HepG2 (cell line): ENCODE data around the gene GALNTL6. TPM values are rescaled to one million over a fixed set of nuclear protein-coding genes. Genes with fewer than 3 reads are reported as not detected.

Experiments
- ATAC-seq: fragments of 200-7000 bp; cut with Tn5 transposase; 3 replicates; pipeline ENCODE4 v1.9.1; 2020; ENCODE audit warnings: mild to moderate bottlenecking, moderate library complexity
- BruUV-seq: library from RNA; stranded (reverse); fragments of 400-500 nt; replicated peaks from 2 replicates; lab custom pipeline; 2021; lab: Mats Ljungman, UMichigan
- CTCF ChIA-PET: fragments of 300-600 bp; formaldehyde crosslinking; extraction: SDS; loops from one replicate; lab custom pipeline; 2021; ENCODE audit warnings: low total read pairs, inconsistent platforms, low intra/inter-chr PET ratio; lab: Yijun Ruan, JAX
- POLR2A ChIA-PET: fragments of 350-600 bp; sonication (Branson Sonifier 250); formaldehyde crosslinking; loops from one replicate; lab custom pipeline; 2020; ENCODE audit warnings: antibody characterized with exemption, inconsistent platforms; lab: Yijun Ruan, JAX
- DNase-seq: peaks from one replicate; pipeline ENCODE4 v3.0.0-alpha.2; 2015; ENCODE audit warnings: low spot score
- FAIRE-seq: peaks from 3 replicates; lab custom pipeline; 2011; peaks lifted over from hg19 to GRCh38; lab: Jason Lieb, UNC
- H2AFZ ChIP-seq: one replicate; pipeline ENCODE4 v1.6.1; 2011; ENCODE audit warnings: low read length, inconsistent platforms
- H3K27ac ChIP-seq: fragments of 300-600 bp; 3 replicates; pipeline ENCODE4 v1.8.0; 2011; ENCODE audit warnings: mixed run types, mild to moderate bottlenecking, mixed read lengths, low read length, inconsistent platforms; ENCODE audit not compliant: insufficient read depth; ENCODE audit errors: extremely low read length
- H3K27me3 ChIP-seq, 2 experiments: fragments of 200-600 bp in 1 of 2; 2 replicates in 1 of 2; 3 replicates in 1 of 2; pipeline versions ENCODE4 v1.6.0 to v1.8.0; 2011; ENCODE audit warnings: low read length in 2 of 2, mild to moderate bottlenecking in 2 of 2, moderate library complexity in 2 of 2, inconsistent platforms in 1 of 2; ENCODE audit not compliant: insufficient read depth in 2 of 2, control insufficient read depth in 1 of 2
- H3K36me3 ChIP-seq, 2 experiments: fragments of 200-600 bp in 1 of 2; replicated peaks in 1 of 2; 2 replicates in 1 of 2; 3 replicates in 1 of 2; pipeline versions ENCODE4 v1.5.1 to v1.8.0; 2011; ENCODE audit warnings: low read length in 2 of 2, inconsistent platforms in 1 of 2; ENCODE audit not compliant: insufficient read depth in 2 of 2, control insufficient read depth in 1 of 2
- H3K4me1 ChIP-seq: 2 replicates; pipeline ENCODE4 v1.5.1; 2012; ENCODE audit warnings: low read length, inconsistent platforms; ENCODE audit not compliant: insufficient read depth
- H3K4me2 ChIP-seq: 2 replicates; pipeline ENCODE4 v1.6.0; 2011; ENCODE audit warnings: low read depth, low read length, inconsistent platforms
- H3K4me3 ChIP-seq, 3 experiments: fragments of 200-600 bp in 1 of 3; sonication (generic), shearing (Covaris generic) in 1 of 3; replicated peaks in 1 of 3; 2 replicates each; pipeline ENCODE4 v1.5.1; 2011 to 2016; ENCODE audit warnings: low read length in 3 of 3, inconsistent platforms in 2 of 3, low read depth in 2 of 3, mild to moderate bottlenecking in 2 of 3, control low read depth in 1 of 3, mixed read lengths in 1 of 3; ENCODE audit not compliant: insufficient read depth in 1 of 3
- H3K79me2 ChIP-seq: one replicate; pipeline ENCODE4 v1.6.1; 2011; ENCODE audit warnings: low read length, inconsistent platforms; ENCODE audit not compliant: insufficient read depth
- H3K9ac ChIP-seq: 2 replicates; pipeline ENCODE4 v1.6.0; 2011; ENCODE audit warnings: mild to moderate bottlenecking, low read depth, low read length, inconsistent platforms; ENCODE audit not compliant: insufficient read depth
- H3K9me3 ChIP-seq: 2 replicates; pipeline ENCODE4 v1.5.1; 2012; ENCODE audit warnings: mild to moderate bottlenecking, low read length
- H4K20me1 ChIP-seq: 2 replicates; pipeline ENCODE4 v1.6.0; 2011; ENCODE audit warnings: inconsistent platforms, mild to moderate bottlenecking, low read length, moderate library complexity; ENCODE audit not compliant: insufficient read depth
- ARID2 ChIP-seq: sonication (generic); formaldehyde crosslinking; IDR thresholded peaks from 2 replicates; pipeline ENCODE4 v1.8.1; 2022; ENCODE audit warnings: mild to moderate bottlenecking, missing genetic modification reagents, borderline replicate concordance
- CBX2 ChIP-seq, 2 experiments: fragments of 200-600 bp in 1 of 2; sonication (generic); formaldehyde crosslinking in 1 of 2; IDR thresholded peaks; 2 replicates each; pipeline versions ENCODE4 v1.7.0 to v1.8.1; 2018 to 2022; ENCODE audit warnings: low read depth in 2 of 2, low read length in 1 of 2, mild to moderate bottlenecking in 1 of 2, missing genetic modification reagents in 1 of 2
- FIP1L1 ChIP-seq: fragments of 200-400 bp; formaldehyde crosslinking; IDR thresholded peaks from 2 replicates; pipeline ENCODE4 v1.6.1; 2018; ENCODE audit warnings: low read depth, mild to moderate bottlenecking, low read length, moderate library complexity, borderline replicate concordance; ENCODE audit not compliant: insufficient read depth
- KAT7 ChIP-seq: IDR thresholded peaks from 2 replicates; pipeline ENCODE4 v1.6.1; 2018; ENCODE audit warnings: borderline replicate concordance, missing compliant biosample characterization
- NR2F6 ChIP-seq, 2 experiments: IDR thresholded peaks; 2 replicates each; pipeline ENCODE4 v1.6.1; 2016; ENCODE audit warnings: antibody characterized with exemption in 1 of 2, mild to moderate bottlenecking in 1 of 2
- PAF1 ChIP-seq: IDR thresholded peaks from 2 replicates; pipeline ENCODE4 v1.6.1; 2016; ENCODE audit warnings: missing genetic modification reagents, missing compliant biosample characterization
- PCBP2 ChIP-seq: fragments of 200-400 bp; formaldehyde crosslinking; optimal IDR thresholded peaks from 2 replicates; pipeline ENCODE3; 2018; ENCODE audit warnings: low read length, low read depth; ENCODE audit not compliant: poor library complexity, severe bottlenecking
- RFXAP ChIP-seq: sonication (generic); formaldehyde crosslinking; IDR thresholded peaks from 2 replicates; pipeline ENCODE4 v1.4.0; 2020; ENCODE audit warnings: missing genetic modification reagents, borderline replicate concordance
- RORA ChIP-seq: sonication (generic); formaldehyde crosslinking; IDR thresholded peaks from 2 replicates; pipeline ENCODE4 v1.5.0; 2020; ENCODE audit warnings: mild to moderate bottlenecking, missing genetic modification reagents, moderate library complexity
- THYN1 ChIP-seq: sonication (generic); formaldehyde crosslinking; IDR thresholded peaks from 2 replicates; pipeline ENCODE4 v1.8.1; 2023; ENCODE audit warnings: low read depth, mild to moderate bottlenecking, moderate library complexity, missing genetic modification reagents, borderline replicate concordance
- ZFY ChIP-seq: sonication (generic); formaldehyde crosslinking; IDR thresholded peaks from 2 replicates; pipeline ENCODE4 v1.4.0; 2020; ENCODE audit warnings: missing genetic modification reagents
- ZNF530 ChIP-seq: sonication (generic); formaldehyde crosslinking; IDR thresholded peaks from 2 replicates; pipeline ENCODE4 v1.5.0; 2020; ENCODE audit warnings: low read depth, mild to moderate bottlenecking, missing genetic modification reagents
- WGBS: methylation state at CpG from one replicate; pipeline ENCODE4 v1.1.6; 2017; ENCODE audit warnings: low lambda C conversion rate; 5-methylcytosine and 5-hydroxymethylcytosine counted together
- in situ Hi-C: cut with HindIII; loops from 2 replicates; pipeline ENCODE4 v1.10.0; 2017; ENCODE audit warnings: low pct_unique_long_range_greater_than_20kb; ENCODE audit not compliant: extremely low pct_ligation_motif_present
- intact Hi-C: fragments of 100-400 bp; cut with micrococcal nuclease; formaldehyde crosslinking; loops from one replicate; pipeline ENCODE4 v1.10.0; 2022; ENCODE audit not compliant: unreplicated experiment
- polyA plus RNA-seq, 8 experiments: library from polyadenylated mRNA; depleted of rRNA in 3 of 8; stranded (reverse) in 7 of 8; unstranded in 1 of 8; fragments of >200 nt; fragmentation: Illumina TruSeq in 4 of 8; extraction: Trizol in 4 of 8; gene quantifications; 2 replicates each; pipeline versions ENCODE4 v1.2.1 to v1.2.3, GENCODE V29; 2011 to 2016; ENCODE audit warnings: low read depth in 4 of 8, missing spikeins in 1 of 8, mixed read lengths in 1 of 8; ENCODE audit not compliant: insufficient read depth in 1 of 8
- total RNA-seq, 5 experiments: library from RNA; depleted of rRNA; stranded (reverse); fragments of >200 nt; fragmentation: Illumina TruSeq; extraction: Trizol; gene quantifications; 2 replicates each; pipeline ENCODE4 v1.2.3, GENCODE V29; 2016; ENCODE audit warnings: low read depth in 1 of 5
- TF ChIP-seq, protein P1 (sequence below): sonication (generic); formaldehyde crosslinking; IDR thresholded peaks from 2 replicates; pipeline ENCODE4 v1.5.1; 2020; ENCODE audit warnings: mild to moderate bottlenecking, missing genetic modification reagents, borderline replicate concordance
- TF ChIP-seq, protein P2 (sequence below): sonication (generic); formaldehyde crosslinking; IDR thresholded peaks from 2 replicates; pipeline ENCODE4 v1.5.1; 2020; ENCODE audit warnings: mild to moderate bottlenecking, missing genetic modification reagents, borderline replicate concordance
- TF ChIP-seq, protein P3 (sequence below): sonication (generic); formaldehyde crosslinking; IDR thresholded peaks from 2 replicates; pipeline ENCODE4 v1.5.0; 2020; ENCODE audit warnings: missing genetic modification reagents

Gene GALNTL6
- total and polyA plus RNA-seq, 2 of the 13 experiments (the other 11 are each of a cell fraction or from before 2014, with no cell fraction given) = not detected

GRCh38 chr4:172721659-172722058 lies 908.5 kb downstream of the GALNTL6 start (continued):
- TF ChIP-seq, protein P1, sequence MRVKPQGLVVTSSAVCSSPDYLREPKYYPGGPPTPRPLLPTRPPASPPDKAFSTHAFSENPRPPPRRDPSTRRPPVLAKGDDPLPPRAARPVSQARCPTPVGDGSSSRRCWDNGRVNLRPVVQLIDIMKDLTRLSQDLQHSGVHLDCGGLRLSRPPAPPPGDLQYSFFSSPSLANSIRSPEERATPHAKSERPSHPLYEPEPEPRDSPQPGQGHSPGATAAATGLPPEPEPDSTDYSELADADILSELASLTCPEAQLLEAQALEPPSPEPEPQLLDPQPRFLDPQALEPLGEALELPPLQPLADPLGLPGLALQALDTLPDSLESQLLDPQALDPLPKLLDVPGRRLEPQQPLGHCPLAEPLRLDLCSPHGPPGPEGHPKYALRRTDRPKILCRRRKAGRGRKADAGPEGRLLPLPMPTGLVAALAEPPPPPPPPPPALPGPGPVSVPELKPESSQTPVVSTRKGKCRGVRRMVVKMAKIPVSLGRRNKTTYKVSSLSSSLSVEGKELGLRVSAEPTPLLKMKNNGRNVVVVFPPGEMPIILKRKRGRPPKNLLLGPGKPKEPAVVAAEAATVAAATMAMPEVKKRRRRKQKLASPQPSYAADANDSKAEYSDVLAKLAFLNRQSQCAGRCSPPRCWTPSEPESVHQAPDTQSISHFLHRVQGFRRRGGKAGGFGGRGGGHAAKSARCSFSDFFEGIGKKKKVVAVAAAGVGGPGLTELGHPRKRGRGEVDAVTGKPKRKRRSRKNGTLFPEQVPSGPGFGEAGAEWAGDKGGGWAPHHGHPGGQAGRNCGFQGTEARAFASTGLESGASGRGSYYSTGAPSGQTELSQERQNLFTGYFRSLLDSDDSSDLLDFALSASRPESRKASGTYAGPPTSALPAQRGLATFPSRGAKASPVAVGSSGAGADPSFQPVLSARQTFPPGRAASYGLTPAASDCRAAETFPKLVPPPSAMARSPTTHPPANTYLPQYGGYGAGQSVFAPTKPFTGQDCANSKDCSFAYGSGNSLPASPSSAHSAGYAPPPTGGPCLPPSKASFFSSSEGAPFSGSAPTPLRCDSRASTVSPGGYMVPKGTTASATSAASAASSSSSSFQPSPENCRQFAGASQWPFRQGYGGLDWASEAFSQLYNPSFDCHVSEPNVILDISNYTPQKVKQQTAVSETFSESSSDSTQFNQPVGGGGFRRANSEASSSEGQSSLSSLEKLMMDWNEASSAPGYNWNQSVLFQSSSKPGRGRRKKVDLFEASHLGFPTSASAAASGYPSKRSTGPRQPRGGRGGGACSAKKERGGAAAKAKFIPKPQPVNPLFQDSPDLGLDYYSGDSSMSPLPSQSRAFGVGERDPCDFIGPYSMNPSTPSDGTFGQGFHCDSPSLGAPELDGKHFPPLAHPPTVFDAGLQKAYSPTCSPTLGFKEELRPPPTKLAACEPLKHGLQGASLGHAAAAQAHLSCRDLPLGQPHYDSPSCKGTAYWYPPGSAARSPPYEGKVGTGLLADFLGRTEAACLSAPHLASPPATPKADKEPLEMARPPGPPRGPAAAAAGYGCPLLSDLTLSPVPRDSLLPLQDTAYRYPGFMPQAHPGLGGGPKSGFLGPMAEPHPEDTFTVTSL (CRISPR knock-in tag) = no peak
- no peak for TF ChIP-seq RORA (CRISPR knock-in tag)
- TF ChIP-seq, protein P2, sequence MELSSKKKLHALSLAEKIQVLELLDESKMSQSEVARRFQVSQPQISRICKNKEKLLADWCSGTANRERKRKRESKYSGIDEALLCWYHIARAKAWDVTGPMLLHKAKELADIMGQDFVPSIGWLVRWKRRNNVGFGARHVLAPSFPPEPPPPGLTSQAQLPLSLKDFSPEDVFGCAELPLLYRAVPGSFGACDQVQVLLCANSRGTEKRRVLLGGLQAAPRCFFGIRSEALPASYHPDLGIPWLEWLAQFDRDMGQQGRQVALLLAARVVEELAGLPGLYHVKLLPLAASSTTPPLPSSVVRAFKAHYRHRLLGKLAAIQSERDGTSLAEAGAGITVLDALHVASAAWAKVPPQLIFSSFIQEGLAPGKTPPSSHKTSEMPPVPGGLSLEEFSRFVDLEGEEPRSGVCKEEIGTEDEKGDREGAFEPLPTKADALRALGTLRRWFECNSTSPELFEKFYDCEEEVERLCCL (CRISPR knock-in tag) = no peak
- TF ChIP-seq FIP1L1 = no peak

GRCh38 chr4:172725581-172725980 lies 912.4 kb downstream of the GALNTL6 start:
- H3K4me3 ChIP-seq = peak overlapping the region in 2 of 3 experiments; percentile 15 to 50; a peak in 3 of 6 replicates
- DNase-seq (peak; percentile 1), ATAC-seq (peak; percentile 53), FAIRE-seq (no peak)
- peak overlapping the region; percentile 57 for H3K27ac ChIP-seq
- no peaks in the 10 kb centered on the region for H3K79me2 ChIP-seq
- H3K27me3 ChIP-seq = no peaks in the 10 kb centered on the region
- H3K36me3 ChIP-seq = no peaks in the 10 kb centered on the region
- no peak overlapping the region for H3K9ac ChIP-seq
- ChIA-PET POLR2A (no interaction called here), CTCF (no interaction called here)
- intact Hi-C loops = no loop called here
- peaks cover 23% of the 10 kb centered on the region for H3K4me1 ChIP-seq
- H3K4me2 ChIP-seq = peak overlapping the region; percentile 66
- no peak overlapping the region for H2AFZ ChIP-seq
- peaks cover 9% of the 10 kb centered on the region; the same call in 1 of the 2 replicates for H3K9me3 ChIP-seq
- no peaks in the 10 kb centered on the region for H4K20me1 ChIP-seq
- no TSS peak for BruUV-seq
- in situ Hi-C loops = no loop called here
- WGBS = 2% methylated on average over 3 of the region's 3 CpGs
- TF ChIP-seq, protein P3, sequence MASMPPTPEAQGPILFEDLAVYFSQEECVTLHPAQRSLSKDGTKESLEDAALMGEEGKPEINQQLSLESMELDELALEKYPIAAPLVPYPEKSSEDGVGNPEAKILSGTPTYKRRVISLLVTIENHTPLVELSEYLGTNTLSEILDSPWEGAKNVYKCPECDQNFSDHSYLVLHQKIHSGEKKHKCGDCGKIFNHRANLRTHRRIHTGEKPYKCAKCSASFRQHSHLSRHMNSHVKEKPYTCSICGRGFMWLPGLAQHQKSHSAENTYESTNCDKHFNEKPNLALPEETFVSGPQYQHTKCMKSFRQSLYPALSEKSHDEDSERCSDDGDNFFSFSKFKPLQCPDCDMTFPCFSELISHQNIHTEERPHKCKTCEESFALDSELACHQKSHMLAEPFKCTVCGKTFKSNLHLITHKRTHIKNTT (CRISPR knock-in tag) = no peak
- no peak for TF ChIP-seq PCBP2
- no peak for TF ChIP-seq CBX2 (IDR thresholded peaks at IDR 0.05; ENCODE audit: low read depth, low read length)
- TF ChIP-seq CBX2 (CRISPR knock-in tag; IDR thresholded peaks at IDR 0.05; ENCODE audit: low read depth) = no peak
- TF ChIP-seq THYN1 (CRISPR knock-in tag) = no peak
- TF ChIP-seq NR2F6 (IDR thresholded peaks at IDR 0.05) = no peak
- no peak for TF ChIP-seq NR2F6 (CRISPR knock-in tag; IDR thresholded peaks at IDR 0.05)
- no peak for TF ChIP-seq ZFY (CRISPR knock-in tag)
- no peak for TF ChIP-seq KAT7
- TF ChIP-seq ZNF530 = no peak
- TF ChIP-seq ARID2 (CRISPR knock-in tag) = no peak
- TF ChIP-seq RFXAP = no peak
- no peak for TF ChIP-seq PAF1
